ENCODE results near the gene SETBP1.

SETBP1 gene

DNA sequence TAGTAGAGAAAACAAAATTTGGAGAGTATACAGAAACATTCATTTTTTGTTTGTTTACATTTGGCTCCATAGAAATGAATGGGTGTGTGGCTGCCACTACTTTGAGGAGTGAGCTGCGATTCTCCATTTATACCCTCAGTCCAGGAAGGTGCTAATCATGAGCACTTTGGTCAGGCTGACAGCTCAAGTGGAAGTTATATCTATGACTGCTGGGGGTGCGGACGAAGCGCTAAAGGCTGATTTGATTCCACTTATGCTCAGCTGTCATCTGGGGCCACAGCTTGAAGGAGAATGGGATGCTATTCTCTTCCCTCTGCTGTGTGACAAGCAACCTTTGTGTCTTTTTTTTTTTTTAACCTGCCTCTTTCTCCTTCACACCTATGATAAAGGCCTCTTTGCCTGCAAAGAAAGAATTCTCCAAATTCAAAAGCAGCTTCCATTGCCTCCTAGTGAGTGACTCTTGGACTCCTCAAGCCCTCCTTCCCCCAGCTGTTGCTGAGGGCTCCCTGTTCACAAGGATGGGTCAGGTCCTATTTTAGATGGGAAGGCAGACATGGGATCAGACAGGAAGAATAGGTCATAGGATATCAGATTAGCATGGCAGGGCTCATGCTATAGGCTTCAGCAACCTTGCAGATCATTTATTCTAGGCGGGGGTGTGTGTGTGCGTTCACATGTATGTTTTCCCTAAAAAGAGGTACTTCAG lies 201.6 kb downstream of the SETBP1 start:
- no peak for DNase-seq

DNA sequence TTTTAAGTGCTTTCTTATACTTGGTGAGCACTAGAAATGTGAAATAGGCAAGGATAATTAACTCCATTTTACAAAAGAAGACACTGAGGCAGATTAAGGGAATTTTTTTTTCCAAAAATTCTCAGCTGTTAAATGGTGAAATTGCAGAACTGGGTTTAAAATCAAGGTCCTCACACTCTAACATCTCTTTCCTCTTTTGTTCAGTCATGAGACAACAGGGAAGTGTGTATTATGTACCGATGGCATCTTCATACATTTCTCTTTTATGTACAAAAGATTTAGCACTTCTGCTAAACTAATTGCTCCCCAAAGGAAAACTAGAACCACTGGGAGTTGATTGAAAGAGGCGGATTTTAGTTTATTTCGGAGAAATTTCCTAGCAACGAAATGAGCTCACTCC lies 203.0 kb downstream of the SETBP1 start:
- no peak for DNase-seq

DNA sequence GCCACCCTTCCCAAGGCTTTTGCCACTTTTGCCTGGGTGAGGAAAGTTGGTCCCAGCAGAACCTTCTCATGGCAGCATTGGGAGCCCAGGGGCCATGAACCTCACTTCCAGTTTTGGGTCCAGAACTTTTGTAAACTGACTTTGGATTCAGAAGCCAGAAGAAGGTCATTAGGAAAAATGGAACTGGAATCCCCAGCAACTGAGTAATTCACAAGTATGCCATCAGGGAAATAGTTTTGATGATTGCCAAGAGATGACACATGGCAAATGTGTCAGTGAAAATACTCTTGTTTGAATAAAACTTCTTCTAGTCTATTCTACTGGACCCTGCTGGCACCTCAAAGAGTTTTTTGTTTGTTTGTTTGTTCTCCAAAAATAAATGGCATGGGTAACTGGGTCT lies 203.7 kb downstream of the SETBP1 start:
- no peak for DNase-seq

DNA sequence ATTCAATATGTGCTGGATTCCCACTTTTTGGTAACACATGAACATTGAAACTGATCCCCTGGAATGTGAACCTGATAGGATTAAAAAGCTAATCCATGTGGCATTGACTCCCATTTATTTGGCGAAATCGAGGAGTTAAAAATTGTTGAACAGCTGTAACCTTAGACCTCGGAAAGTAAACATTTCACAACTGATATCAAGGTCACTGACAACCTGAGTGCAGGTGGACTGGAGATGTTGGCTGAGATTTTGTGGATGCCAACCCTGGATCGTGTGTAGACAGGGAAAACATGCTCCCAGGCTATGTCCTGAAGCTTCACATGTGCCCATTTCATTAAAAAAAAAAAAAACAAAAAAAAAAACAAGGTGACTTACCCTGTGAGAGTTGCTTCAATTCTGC lies 204.8 kb downstream of the SETBP1 start:
- DNase-seq, result no peak

DNA sequence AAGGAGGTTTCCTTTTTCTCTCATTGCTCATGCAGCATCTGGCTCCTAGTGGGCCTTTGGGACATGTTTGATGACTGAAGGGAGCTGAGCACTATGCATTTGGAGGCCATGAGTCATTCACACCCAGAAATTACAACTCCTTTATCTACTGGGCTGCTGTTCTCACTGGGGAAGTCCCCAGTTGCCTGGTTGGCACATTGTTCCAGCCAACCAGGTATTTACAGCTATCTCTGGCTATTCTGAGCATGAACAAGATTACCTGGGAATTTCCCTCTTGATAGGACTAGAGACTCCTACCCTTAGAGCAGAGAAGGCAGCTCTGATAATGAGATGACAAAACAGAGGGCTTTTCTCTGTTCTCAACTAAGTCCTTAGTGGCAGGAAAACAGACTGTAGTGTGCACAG lies 206.5 kb downstream of the SETBP1 start:
- DNase-seq, result peak; percentile 73

DNA sequence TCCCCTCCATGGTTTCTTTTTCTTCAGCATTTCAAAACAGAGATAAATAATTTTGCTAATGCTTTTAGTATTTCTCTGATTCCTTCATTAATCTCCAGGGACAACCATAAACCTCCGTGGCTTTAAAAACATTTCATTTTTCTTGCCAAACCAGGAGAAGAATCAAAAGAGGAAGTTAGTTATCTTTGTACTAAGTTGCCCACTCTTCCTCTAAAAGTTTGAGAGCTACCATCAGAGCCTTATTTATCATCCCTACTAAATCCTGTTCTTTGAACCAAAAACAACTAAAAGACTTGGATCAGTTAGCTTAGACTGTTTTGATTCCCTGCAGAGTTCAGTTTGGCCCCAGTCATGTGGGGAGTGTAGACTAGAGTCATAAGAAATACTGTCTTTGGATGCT lies 208.4 kb downstream of the SETBP1 start:
- DNase-seq, result no peak

DNA sequence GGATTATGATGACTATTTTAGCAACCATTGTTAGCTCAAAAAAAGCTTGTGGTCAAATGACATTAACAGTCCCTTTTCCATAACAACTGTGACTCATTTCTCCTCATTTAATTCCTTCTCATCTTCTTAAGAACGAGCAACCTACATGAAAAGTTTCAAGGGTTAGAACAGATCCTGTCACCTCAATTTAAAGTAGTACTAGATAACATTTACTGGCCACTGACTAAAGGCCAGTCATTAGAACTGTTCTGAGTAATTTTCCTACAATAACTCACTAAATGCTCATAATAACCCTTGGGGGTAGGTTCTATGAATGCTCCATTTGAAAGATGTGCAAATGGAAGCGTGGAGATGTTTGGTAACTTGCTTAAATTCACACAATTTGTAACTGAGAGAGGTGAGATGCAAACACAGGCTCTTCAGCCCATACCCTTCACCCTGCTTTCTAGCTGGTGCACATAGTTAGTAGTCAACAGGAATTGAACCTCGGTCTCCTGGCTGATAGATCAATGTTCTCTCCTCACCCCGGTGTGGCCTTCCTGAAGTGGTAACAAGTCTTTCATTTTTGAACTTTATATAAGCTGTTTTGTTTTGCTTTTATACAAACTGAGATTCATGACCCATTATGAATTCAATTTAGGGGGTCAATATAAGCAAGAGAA lies 212.5 kb downstream of the SETBP1 start:
- peak; percentile 13 for DNase-seq

DNA sequence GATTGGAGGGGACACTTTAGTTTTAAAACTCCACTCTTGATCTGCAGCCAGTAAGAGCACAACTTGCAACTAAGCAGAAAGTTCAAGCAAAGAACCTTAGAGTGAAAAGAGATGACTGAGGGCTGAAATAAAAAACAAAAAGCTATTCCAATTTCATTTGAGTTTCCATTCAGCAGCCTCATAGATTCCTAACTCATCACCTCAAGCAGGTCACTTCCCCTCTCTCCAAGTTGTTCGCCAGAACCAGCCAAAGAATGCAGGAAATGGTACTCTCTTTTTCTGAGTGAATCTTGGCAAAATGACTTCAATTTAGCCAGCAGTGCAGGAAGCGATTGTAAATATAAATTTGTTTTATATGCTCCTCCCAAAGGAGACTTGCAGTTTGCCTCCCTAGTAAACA lies 213.3 kb downstream of the SETBP1 start:
- DNase-seq, result no peak

DNA sequence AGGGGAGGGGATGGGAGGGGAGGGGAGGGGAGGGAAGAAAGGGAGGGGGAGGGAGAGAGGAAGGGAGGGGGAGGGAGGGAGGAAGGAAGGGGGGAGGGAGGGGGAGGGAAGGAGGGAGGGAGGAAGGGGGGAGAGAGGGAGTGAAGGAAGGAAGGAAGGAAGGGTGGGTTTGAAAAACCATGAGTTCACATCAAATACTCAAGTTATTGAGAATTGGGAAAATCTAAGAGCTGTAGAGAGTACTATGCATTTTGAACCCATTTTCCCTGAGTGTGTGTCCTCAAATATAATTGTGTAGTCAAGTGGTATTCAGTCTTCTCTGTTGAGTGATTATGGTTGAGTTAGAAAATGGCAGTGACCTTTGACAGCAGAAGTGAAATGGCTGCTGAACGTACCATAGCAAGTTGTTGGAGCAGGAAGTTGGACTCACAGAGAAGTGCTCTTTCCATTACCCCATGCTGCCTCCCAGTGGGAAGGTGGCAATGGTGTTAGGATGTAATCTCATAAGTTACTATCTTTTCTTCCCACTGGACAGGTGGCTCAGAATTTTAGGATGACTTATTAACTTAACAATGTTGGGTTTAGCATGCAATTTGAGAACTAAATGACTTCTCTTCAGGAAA lies 214.6 kb downstream of the SETBP1 start:
- peak; percentile 62 for DNase-seq

DNA sequence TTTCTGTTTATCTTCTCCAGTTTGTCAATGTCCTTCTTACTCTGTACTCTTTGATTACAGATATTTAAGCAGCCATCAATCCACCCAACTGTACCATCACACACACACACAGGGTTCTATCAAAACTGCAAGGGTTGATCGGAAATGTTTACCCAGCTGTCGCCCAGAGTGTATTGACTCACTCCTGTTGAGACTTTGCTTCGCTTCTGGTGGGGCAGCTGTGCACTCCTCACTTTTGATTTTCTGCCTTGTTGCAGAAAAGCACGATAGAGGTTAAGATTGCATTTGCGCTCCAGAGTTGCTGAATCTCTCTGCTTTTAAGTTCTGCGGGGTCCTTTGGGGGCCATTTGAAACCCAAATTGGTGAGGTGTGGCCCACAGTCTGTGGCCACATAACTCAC lies 216.2 kb downstream of the SETBP1 start:
- DNase-seq, result no peak

DNA sequence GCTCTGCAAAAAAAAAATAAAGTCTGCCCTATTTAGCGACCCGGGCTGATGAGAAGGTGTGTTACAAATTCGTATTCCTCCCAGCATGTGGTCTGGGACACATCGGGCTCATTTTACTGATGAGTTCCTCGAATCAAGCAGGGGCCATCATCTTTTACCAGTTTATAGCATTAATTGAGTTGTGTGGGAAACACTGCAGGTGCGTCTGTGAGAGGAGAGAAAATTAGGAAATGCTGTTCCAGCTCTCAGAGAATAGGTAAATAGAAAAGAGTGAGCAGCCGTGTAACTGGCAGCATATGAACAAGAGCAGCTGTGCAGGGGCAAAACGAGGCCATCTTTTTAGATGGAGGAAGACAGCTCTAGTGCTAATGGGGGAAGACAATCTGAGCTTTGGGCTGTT lies 216.7 kb downstream of the SETBP1 start:
- no peak for DNase-seq

DNA sequence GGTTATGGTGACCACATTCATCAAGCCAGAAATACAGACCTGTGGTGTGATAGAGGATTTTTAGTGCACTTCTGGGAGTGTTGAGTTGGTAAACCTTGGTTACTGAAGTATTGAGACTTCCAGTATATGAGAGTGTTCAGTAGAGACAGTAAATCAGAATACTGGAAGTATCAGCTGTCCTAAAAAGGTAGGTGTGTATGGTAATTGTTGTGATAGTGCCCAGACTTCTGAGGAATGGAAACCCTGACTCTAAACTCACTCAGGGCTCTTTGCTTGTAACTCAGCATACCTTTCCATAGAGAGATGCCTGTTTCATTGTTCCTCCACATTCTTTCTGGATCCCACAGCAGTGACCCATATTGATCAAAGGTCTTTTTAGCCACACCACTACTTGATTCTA lies 217.1 kb downstream of the SETBP1 start:
- no peak for DNase-seq

DNA sequence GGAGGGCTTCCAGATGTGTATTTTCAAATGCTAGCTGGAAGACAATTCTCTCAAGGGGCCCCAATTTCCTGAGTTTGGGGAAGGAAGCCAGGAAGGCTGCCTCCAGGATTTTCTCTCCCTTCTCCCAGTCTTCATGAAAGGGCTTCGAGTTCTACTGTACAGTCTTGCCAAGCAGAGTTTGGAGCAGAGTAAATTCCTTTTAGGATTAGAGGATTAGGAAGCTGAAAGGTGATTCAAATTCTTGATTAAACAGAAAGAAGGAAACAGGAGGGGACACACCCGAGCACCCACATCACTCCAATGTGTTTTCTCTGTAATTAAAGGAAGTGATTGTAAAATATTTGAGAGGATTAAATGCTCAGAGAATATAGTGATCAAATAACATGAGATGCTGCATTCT lies 217.8 kb downstream of the SETBP1 start:
- no peak for DNase-seq

DNA sequence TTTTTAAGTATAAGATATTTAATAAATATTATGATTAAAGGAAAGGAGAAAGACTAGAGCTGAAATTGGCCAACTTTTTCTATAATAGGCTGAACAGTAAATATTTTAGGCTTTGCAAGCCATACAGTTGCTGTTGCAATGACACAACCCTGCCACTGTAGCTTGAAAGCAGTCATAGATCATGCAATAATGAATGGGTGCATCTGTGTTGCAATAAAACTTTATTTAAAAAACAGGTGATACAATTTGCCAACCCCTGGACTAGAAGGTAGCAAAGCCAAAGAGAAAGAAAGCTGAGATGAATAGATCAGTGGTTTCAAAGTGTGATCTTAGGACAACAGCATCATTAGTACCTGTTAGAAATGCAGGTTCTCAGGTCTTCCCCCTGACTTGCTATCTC lies 219.1 kb downstream of the SETBP1 start:
- no peak for DNase-seq

DNA sequence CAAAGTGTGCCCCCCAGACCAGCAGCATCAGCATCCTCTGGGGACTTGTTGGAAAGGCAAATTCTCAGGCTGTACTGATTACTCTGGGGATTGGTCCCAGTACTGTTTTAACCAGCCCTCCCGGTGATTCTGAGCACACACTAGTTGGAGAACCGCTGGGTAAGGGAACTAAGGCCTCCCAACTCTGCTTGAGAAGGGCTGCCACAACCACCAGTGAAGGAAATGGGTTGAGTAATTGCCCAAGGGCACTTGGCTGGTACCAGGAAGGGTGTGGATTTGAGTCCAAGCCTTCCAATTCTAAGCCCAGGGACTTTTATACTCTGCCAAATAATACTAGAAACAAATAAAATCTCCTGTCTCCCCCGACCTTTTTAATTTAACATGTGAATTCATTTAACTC lies 219.9 kb downstream of the SETBP1 start:
- DNase-seq, result no peak

DNA sequence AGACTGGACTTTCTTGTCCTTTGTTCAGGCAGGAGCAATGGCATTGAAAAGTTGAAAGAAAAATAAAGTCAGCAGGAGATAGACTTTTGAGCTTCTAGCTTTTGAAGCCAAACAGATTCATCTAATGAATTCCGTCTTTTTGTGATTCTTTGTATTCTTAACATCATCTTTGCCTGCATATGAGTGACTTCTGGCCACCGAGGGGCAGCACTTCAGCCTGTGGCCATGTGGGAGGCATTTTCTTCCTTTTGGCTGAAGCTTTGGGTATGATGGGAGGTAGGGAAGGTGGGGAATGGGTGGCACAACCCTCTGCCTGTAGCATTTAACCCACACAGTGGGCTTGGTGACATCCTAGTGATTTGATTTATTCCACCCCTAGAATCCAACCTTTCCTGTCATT lies 220.6 kb downstream of the SETBP1 start:
- no peak for DNase-seq

DNA sequence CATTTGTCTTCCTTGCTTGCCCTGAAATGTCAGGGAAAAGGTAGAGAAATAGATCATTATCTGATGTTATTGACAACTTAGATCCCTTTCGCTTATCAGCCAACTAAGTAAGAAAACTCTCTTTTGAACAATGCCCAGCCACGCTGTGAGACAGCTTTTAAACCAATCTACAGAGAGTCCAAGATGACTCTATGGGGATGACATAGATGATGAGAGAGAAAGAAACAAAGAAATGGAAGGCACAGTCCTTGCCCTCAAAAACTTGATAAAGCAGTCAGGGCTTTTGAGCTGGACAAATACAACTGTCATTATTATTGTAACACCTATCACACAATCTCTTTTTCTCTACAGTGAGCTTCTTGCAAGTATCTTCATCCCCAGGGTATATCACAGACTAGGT lies 222.6 kb downstream of the SETBP1 start:
- DNase-seq, result no peak

DNA sequence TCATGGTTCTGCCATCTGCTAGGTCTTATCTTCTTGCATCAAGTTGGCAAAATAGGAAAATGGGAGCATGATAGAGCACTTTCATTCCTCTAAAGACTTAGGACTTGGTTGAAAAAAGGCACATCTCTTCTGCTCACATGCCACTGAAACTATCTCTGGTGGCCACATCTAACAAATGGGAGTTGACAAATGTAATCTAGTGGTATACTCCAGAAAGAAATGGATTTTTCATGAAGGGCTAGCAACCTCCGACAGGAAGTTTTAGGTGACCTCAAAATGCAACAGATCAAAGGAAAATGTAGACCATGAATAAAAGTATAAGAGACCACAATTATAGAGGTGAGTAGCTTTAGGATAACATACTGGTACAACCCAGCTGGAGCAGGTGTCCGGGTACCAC lies 224.1 kb downstream of the SETBP1 start:
- DNase-seq, result no peak

DNA sequence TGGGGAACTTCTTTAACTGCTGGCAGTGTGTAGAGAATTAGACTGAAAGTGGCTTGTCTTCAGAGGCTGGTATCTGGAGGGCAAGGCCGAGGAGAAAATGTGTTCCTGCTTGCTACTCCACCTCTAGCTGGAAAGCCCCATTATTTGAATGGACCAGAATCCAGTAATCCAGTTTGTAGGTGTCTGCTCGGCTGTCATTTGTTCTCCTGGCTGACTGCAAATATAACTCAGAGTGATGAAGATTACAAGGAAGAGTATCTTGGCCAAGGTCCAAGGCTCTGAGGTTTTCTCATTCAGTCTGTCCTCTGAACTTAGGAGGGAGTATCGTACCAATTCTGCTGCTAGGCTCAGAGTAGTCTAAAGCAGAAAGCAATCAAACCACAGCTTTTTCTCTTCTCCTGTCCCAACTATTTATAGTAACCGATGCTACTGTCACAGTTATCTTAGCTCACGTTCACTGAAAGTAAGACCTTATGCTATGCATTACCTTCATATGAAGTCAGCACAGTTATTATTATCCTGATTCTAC lies 228.6 kb downstream of the SETBP1 start:
- DNase-seq, result no peak

DNA sequence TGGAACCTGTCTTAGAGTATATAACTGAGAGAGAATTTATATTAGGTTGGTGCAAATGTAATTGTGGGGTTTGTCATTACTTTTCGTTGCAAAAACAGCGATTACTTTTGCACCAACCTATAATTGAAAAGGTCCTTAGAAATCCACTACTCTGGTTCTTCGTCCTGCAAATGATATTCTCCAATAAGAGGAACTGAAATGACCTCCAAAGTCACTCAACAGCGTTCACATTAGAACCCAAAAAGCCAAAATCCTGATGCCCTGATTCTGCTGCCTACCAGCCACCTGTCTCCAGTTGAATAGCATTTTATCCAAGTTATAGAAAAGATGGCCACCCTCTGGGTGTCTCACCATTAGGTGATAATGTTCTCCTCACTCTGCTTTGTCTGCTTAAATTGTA lies 230.6 kb downstream of the SETBP1 start:
- DNase-seq, result no peak

DNA sequence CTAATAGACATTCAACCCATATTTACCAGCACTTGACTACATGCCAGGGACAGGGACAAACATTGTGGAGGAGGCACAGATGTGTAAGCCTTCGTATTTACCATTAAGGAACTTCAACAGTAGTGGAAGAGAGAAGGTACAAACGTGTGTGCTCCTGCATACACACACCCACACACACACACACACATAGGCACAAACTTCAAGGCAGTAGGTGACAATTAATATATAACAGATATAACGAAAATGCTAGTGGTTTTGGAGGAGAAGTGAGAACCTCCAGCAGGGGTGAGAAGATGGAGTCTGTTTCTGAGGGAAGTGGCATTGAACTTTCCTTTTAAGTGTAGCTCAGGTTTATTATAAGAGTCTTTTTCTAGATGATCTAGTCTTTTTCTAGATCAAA lies 231.1 kb downstream of the SETBP1 start:
- DNase-seq, result no peak

DNA sequence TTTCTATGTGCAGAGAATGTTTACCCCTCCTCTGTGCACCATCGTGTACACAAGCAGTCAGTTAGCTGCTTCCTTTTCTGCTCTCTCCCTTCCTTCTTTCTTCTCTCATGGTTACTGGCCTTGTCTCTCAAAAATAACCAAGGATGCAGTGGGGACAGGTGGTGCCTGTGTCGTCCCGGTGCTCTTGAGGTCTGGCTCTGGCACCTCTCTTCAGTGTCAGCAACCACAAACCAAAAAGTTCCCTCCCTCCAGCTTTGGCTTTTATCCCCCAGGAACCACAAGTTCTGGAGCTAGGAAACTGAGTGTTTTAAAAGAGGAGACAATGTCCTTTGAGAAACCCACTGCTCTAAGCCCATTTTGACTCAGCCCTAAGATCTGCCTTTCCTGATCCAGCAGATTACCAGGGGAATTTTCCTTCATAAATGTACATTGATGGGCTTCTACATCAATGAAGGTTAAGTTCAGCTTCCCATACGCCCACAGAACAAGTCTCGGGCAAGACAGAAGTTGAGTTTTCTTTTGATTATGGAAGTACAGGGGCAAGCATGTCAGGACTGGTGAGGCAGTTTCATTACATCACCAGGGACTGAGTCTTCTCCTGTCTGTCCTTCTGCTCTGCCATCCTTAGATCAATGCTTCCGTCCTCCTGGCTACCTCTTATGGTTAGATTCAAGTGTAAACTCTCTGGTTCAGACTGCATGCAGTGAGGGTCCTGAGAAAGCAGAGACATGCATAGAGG lies 232.2 kb downstream of the SETBP1 start:
- no peak for DNase-seq

DNA sequence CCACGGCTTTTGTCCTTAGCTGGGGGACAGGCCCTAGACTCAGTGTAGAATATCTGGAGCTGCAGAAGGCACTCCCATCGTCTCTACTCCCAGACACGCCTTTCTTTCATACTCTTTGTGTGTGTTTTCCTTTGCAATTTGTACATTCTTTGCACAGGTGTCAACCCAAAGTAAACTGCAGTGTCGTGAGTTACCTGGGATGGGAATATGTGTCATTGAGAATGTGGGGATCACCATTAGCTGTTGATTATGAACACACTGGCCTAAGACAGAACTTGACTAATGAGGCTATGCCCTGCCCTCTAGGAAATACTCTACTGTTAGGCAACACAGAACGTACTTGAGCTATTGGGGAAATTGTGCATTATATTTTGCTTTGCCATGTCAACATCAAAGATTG lies 233.3 kb downstream of the SETBP1 start:
- DNase-seq, result no peak

DNA sequence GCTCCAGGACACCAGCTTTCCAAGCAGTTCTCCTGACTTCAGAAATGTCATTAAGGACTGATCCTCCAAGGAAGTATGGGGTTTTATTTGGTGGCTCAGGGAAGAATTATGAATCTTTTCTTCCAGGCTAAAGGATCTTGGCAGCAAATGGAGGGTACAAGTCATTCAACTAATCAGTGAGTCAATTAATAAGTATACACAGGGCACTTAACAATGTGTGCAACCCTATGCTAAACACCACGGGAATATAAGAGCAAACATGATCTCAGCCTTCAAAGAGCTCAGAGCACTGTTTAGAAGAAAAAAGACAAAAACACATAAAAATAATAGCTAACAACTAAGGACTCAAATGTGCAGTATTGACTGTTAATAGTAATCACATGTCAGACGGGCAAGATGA lies 234.5 kb downstream of the SETBP1 start:
- no peak for DNase-seq
